ENCODE data around the gene MSX2.

DNA sequence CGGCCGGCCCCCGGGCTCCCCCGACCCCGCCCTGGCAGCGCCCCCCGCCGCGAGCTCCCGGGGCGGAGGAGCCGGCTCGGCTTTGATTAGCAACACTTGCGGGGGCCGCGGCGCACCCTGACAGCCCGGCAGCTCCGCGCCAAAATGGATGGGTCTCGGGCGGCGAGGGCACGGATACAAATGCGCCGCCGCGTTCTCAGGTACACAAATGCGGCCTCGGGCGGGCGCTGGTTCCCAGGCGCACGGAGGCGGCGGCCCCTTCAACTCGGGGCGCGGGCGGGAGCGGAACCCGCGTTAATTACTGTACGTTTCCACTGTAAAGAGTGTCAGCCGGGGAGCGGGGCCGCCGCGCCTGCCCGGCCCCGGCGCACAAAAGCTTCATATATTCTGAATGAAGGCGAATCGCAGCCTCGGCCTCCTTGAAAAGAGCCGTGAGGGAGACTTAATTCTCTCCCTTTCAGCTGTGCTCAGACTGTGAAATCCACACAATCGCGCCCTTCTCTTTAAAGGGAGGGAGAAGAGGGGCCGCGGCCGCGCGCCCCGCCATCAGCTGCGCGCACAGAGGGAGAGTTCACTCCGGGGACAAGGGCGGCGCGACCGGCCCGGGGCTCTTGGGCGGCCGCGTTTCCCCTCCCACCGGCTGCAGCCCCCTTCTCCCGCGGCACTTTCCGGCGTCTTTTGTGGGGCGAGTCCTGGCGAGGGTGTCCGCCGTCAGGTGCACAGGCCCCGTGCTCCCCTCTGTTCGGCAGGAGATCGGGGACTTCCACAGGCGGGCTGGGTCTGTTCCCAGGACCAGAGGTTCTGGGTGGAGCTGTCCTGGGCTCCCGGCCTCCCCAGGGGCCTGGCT lies 27.0 kb downstream of the MSX2 start:
- no peak for TF ChIP-seq GATA2 (IDR thresholded peaks at IDR 0.05; ENCODE audit: low read depth, low read length)
- no peak for TF ChIP-seq GATA3 (IDR thresholded peaks at IDR 0.05; ENCODE audit: low read depth, low read length)

All from SH-SY5Y (cell line).